ENCODE data around the gene TFPI.
"Not testable (repeated sequence)": the region's sequence is repeated elsewhere in the genome, so short reads cannot be mapped to it uniquely, and the experiment has no call there.

The TFPI gene

GRCh38 chr2:187527262-187527661 lies 27.0 kb downstream of the TFPI start:
- no peak for DNase-seq

DNA sequence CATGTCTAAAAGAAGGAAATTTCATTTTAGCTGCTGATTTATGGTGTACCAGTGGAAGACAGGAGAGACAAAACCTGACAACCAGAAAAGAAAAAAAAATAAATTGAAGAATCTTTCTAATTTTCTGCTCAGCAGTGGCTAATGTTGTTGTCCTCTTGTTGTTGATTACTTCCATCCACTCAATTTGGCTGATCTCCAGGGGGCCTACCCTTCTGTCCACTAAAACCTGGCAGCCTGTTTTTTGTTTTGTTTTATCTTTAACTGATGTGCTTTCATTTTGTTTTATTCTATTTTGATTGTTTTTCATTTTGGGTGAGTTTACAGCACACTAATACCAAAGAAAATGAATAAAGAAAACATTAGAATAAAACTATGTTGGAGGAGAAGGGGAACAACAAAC lies 27.4 kb downstream of the TFPI start:
- no peak for DNase-seq

DNA sequence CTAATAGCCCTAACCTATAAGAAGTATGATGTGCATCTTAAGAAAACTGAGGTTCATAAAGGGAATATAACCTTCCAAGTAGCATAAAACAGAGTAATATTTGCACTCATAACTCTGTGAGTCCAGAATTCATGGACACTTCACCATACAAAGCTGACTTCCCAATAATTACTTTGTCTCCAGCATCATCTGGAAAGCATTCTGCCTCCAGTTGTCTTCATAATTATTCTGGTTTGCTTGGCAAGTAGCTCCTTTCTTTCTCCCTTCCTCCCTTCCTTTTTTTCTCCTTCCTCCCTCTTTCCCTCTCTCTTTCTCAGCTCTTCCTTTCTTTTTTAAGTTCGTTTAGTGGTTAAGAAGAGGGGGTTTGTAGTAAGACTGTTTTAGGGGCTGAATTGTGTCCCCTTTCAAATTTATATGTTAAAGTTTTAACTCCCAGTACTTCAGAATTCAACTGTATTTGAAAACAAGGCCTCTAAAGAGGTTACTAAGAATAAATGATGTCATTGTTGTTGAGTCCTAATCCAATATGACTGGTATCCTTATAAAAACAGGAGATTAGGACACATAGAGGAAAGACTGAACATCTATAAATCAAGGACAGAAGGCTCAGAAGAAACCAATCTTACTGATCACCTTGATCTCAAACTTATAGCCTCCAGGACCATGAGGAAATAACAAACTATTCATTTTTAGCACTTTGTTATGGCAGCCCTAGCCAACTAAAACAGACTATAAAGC lies 28.9 kb downstream of the TFPI start:
- DNase-seq = no peak

DNA sequence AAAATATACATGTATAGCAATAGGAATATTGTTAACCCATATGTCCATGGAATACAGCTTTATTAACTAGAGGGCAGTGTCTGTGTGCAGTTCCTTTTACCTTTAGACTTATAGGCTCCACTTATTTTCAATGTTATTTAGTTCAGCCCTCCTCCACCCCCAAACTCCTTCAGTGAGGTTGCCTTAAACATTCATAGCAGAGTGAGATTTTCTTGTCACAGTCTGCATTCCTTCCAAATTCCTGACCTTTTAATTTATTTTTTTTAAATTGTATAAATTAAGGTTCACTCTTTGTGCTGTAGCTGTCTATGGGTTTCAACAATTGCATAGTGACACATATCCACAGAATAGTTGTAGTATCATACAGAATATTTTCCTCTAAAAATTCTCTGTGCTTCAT lies 30.9 kb downstream of the TFPI start:
- no peak for DNase-seq

DNA sequence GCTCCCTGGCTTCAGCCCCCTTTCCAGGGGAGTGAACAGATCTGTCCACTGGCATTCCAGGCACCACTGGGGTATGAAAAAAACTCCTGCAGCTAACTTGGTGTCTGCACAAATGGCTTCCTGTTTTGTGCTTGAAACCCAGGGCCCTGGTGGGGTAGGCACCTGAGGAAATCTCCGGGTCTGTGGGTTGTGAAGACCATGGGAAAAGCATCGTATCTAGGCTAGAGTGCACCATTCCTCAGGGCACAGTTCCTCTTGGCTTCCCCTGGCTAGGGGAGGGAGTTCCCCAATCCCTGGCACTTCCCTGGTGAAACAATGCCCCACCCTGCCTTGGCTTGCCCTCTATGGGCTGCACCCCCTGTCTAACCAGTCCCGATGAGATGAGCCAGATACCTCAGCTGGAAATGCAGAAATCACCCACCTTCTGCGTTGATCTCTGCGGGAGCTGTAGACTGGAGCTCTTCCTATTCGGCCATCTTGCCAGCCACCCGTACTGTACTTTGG lies 34.1 kb downstream of the TFPI start:
- DNase-seq = no peak

- no peak for DNase-seq
These were observed 34.7 kb downstream of the TFPI start for GRCh38 chr2:187519419-187520120.

DNA sequence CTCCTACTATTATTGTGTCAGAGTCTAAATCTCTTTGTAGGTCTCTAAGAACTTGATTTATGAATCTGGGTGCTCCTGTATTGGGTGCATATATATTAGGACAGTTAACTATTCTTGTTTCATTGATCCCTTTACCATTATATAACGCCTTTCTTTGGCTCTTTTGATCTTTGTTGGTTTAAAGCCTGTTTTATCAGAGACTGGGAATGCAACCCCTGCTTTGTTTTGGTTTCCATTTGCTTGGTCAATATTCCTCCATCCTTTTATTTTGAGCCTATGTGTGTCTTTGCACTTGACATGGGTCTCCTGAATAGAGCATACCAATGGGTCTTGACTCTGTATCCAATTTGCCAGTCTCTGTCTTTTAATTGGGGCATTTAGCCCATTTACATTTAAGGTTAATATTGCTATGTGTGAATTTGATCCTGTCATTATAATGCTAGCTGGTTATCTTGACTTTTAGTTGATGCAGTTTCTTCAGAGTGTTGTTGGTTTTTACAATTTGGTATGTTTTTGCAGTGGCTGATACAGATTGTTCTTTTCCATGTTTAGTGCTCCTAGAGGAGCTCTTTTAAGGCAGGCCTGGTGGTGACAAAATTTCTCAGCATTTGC lies 36.4 kb downstream of the TFPI start:
- DNase-seq = not testable (repeated sequence)

DNA sequence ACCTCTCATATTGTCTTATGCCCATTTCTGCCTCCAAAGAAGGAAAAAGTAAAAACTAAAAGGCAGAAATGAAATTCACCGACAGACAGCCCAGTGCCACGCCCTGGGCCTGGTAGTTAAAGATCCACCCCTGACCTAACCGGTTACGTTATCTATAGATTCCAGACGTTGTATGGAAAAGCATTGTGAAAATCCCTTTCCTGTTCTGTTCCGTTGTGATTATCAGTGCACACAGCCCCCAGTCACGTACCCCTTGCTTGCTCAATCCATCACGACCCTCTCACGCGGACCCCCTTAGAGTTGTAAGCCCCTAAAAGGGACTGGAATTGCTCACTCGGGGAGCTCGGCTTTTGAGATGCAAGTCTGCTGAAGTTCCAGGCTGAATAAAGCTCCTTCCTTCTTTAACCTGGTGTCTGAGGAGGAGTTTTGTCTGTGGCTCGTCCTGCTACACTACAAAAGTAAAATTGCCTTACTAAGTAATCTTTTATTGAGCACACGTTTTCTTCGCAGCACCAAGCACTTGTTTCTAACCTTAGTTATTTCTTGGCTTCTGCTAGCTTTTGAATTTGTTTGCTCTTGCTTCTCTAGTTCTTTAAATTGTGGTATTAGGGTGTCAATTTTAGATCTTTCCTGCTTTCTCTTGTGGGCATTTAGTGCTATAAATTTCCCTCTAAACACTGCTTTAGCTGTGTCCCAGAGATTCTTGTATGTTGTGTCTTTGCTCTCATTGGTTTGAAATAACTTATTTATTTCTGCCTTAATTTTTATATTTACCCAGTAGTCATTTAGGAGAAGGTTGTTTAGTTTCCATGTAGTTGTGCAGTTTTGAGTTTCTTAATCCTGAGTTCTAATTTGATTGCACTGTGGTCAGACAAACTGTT lies 37.4 kb downstream of the TFPI start:
- not testable (repeated sequence) for DNase-seq

DNA sequence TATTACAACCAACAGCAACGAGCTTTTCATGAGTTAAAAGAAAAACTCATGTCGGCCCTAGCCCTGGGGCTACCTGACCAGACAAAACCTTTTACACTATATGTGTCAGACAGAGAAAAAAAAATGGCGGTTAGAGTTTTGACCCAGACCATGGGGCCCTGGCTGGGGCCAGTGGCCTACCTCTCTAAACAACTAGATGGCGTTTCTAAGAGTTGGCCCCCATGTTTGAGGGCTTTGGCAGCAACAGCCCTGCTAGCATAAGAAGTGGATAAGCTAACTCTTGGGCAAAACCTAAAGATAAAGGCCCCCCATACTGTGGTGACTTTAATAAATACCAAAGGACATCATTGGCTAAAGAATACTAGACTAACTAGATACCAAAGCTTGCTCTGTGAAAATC lies 39.3 kb downstream of the TFPI start:
- DNase-seq = no peak

- DNase-seq = not testable (repeated sequence)
These were observed 39.9 kb downstream of the TFPI start for GRCh38 chr2:187514235-187514829.

- DNase-seq = not testable (repeated sequence)
These were observed 40.6 kb downstream of the TFPI start for GRCh38 chr2:187513460-187514234.

DNA sequence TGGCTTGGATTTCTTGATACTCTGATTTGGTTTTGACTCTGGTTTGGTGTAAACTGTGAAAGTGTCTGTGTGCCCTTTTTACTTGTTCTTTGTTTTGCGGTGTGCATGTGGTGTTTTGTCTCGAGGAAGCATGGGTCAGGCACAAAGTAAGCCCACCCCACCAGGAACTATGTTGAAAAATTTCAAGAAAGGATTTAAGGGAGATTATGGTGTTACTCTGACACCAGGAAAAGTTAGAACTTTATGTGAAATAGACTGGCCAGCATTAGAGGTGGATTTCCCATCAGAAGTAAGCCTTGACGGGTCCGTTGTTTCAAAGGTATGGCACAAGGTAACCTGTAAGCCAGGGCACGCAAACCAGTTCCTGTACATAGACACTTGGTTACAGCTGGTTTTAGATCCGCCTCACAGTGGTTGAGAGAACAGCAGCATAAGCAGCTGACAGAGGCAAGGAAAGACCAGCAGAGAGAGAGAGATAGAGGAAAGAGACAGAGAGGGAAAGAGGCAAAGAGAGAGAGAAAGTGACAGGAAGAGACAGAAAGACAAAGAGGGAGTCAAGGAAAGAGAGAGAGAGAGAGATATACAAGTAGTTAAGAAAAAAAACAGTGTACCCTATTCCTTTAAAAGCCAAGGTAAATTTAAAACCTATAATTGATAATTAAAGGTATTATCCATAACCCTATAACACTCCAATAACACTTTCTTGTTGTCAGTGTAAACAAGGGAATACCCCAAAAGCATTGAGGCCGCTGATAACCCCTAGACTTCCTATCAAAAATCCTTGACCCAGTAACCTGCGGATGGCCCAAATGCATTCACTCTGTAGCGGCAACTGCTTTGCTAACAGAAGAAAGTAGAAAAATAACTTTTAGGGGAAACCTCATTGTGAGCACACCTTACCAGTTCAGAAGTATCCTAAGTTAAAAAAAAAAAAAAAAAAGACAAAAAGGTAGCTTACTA lies 42.6 kb downstream of the TFPI start:
- DNase-seq = no peak

GRCh38 chr2:187510419-187511355 lies 43.5 kb downstream of the TFPI start:
- not testable (repeated sequence) for DNase-seq

DNA sequence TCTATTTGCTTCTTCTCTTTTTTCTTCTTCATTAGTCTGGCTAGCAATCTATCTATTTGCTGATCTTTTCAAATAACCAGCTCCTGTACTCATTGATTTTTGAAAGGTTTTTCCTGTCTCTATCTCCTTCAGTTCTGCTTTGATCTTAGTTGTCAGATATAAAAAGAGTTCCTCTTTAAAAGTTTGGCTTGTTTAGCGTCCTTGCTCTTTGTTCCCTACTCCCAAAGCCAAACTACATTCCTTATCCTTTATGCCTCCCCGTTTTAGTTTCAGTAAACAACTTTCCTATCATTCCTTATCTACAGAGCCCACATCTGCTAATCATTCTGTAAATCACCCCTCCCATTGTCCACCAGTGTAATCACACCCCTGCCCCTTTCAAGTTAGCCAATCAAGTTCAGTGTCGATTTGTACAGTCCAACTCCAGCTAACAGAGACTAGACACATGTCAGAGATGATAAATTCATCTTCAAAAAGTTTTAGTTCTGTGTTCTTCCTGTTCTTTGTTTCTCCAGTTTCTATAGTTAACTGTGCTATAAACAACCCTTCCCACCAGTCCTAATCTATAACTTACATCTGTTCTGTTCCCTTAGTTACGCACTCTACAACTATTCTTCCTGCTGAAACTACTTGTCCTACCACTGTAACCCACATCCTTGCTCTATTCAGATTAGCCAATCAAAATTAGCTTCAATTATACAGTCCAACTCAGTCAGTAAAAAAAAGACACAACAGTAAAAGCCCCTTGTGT lies 44.4 kb downstream of the TFPI start:
- no peak for DNase-seq

GRCh38 chr2:187506416-187506815 lies 47.8 kb downstream of the TFPI start:
- no peak for DNase-seq

GRCh38 chr2:187505065-187505672 lies 49.1 kb downstream of the TFPI start:
- DNase-seq = no peak

DNA sequence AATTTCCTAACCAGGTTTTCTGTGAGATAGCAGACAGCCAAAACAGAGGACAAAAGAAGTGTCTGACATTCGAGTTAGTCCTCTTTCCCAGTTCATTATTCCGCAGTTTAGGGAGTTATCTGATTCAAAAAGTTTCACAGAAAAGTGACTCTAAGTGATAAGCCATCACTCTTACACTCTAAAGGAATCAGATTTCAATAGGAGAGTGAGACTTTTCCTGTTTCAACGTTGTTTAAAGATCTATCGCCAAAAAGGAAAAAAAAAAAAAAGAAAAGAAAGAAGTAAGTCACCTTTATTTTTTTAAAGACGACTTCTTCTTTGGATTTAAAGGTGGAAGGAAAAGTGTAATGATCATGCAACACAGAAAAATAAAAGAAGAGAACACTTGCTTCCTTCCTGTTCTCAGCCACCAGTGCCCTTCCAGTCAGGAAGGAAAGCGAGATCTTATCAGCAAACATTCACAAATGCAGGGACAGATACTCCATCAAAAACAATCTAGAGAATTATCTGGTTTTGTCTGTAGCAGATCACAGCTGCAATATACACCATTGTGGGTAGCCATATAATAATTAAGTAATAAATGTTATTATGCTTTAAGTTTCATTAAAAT lies 49.8 kb downstream of the TFPI start:
- no peak for DNase-seq

DNA sequence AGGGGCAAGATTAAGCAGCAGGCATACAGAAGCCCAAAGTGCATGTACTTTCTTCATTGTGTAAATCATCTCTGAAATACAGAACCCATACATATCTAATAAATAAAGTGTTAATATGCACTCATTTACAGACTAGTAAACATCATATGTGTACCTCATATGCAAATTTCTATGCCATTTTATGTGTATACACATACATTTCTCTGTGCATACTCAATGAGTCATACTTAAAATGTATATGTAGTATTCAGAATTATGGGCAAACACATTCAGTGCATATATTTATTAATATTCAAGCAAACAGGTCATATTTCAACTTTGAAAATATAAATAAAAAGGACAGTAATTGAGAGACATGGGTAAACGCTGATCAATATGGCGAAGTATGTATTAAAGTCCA lies 50.5 kb downstream of the TFPI start:
- DNase-seq = no peak
